Hypothalamus (tissue), 51 donors: ENCODE measurements around the gene SLCO1A2.

Experiments used
- DNase-seq, 51 donors: peaks; one replicate each; lab custom pipeline; 2025; lab: John Stamatoyannopoulos, UW

Gene SLCO1A2

DNA sequence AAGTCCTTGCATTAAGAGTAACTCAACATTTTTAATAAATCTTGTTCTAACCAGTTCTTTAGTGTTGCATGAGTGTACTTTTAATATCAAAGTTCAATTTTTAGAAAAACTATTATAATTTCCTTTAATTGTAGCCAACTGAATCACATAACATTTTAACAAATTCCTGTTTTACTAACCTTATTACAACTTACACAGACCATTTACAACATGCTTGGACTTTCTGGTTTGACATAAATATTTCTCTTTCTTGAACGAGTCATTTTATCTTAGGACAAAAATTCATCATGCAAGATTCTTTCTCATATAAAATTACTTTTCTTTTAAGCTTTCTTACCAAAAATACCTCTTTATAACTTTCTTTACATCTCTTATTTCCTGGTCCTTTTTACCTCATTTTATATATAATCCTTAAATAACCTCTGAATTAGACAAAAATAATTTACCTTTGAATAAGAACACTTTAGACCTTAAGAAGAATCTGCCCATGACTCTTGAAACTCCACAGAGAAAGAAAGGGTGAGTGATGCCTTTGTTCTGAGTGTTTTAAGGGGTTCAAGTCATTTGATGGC, 3.9 kb downstream of the SLCO1A2 start:
- DNase-seq: no peak

DNA sequence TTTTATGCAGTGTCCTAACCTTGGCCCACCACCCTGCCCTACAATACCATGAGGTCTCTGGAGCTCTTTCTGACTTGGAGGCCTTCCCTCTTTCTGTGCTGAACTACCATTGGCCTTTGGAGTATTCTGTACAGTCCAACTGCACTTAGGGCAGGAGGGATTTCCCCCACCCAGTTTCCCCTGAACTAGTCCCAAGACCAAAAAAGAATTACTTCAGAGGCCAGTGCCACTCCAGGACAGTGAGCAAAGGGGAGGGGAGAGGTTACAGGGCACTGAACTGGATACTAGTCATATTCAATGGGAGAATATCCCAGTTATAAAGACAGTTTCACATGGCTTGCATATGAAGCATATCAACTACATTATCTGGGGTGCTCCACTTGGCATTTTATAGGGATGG, 6.1 kb downstream of the SLCO1A2 start:
- DNase-seq: no peak

DNA sequence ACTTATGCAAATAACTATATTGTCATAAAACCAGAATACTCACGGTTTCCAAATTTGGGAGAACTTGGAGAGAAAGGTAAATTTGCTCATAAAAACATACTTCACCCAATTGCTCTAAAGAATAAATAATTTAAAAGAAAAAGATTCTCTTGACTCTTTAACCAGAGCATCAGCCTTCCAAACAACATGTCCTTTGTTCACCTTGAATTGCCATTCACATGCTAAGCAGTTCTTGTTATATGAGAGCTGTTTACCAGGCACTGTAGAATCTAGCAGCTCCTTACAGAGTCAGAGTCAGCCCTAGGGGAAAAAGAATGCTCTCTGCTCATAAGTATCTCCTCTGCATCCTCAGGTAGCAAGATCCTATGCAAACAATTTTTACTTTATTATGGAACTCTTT, 10.2 kb downstream of the SLCO1A2 start:
- DNase-seq: peak in 4 of 51 donors; percentile 14 to 81 (median 48)

DNA sequence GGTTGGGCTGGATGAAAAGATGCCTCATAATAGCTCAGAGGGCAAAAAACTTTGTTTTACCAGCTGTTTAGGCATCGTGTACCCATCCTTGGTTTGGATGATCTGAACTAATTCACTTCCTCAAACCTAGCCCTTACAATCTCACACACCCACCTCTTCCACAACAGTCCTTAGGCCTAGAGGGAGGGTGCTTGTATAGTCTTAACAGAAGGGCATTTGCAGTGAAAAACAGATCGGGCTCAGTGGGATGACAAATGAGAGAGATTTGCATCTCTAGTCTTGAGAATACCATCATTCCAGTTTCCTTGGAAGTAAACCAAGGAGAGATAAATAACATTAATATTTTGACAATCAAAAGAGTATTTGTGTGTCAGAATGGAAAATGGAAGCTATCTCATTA, 11.0 kb downstream of the SLCO1A2 start:
- DNase-seq: peak in 1 of 51 donors; percentile 40

DNA sequence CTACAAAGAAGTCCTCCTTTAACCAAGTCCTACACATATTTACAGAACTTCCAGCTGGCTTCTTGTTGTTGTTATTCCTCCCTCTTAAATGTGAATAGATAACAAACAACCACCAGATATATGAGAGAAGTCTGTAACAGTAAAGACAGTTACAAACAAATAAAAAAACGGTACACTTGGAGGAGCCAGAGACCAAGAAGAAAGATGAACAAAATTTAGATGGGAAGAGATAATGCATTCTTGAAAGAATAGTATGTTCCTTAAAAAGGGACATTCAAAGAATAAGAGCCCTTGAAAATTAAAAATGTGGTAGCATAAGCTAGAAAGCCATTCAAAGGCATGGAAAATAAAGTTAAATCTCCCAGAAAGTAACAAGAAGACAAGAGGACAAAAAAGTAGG, 25.9 kb downstream of the SLCO1A2 start:
- DNase-seq: peak in 1 of 51 donors; percentile 23

DNA sequence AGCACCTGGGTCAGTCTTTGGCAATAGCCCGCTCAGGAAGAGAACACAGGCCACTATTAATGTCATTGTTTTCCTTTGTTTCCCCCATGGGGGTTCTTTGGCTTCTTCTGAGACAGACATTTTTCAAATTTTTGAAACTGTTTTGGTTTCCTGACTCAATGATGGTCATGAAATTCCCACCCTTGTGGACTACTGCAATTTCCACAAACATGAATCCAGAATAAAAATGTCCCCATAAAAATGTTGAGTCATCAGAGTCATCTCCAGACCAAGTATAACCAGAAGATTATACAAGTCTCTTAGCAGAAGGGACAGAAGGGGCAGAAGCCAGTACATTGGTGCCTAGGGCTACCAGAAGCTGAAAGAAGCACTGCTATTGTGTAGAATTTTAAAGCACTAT, 29.1 kb downstream of the SLCO1A2 start:
- no peak for DNase-seq

DNA sequence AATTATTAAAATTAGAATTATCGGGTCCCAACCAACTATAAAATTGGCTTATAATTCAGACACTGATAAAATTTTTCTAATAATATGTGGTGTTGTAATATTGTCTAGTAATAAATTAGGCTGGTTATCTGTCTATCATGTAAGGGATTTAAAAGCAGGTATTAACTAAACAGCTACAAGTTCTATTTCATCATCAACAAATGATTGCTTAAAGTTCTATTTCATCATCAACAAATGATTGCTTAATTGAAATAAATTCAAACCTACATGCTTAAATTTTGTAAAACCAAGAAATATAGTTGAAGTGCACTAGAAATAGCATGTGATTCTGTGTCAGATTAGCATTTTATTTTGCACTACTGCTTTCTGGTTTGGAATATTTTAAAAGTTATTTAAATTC, 34.1 kb downstream of the SLCO1A2 start:
- no peak for DNase-seq

DNA sequence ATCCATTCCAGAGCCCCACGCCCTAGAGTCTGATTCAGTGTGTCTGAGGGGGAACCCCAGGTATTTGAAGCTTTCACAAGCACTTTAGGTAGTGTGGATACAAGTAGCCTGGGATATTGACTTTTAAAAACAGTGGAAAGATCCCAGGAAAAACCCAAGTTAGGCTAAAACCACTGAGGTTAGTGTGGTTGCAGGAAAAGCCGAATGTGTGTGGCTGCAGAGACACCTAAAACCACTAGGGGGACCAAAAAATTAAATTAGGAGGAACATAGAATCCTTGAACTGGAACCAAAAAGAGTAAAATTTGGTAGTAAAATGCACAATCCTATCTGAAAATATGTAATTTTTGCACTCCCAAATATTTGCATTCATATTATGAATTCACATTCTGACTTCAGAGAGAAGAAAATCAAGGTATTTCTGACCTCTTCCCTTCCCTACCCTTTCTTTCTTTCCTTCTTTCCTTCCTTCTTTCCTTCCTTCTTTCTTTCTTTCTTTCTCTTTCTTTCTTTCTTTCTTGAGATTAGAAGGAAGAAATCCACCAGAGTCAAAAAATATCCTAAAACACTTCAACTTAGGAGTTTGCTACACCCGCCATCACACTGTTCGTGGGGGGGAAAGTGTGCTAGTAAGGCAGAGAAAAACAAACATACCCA, 37.8 kb downstream of the SLCO1A2 start:
- DNase-seq: peak in 1 of 51 donors; percentile 4

DNA sequence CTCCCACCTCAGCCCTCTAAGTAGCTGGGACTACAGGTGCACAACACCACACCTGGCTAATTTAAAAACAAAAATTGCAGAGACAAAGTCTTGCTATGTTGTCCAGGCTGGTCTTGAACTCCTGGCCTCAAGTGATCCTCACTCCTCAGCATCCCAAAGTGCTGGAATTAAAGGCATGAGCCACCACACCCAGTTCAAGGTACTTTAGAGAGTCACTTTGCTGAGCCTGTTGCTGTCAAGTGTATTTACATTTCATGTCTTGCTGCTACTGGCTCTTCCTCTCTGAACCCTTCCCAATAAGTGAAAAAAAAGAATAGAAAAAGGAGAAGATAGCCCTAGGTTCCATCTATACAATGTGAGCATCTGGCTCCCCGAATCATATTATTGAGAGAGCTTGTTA, 38.4 kb downstream of the SLCO1A2 start:
- DNase-seq: no peak

DNA sequence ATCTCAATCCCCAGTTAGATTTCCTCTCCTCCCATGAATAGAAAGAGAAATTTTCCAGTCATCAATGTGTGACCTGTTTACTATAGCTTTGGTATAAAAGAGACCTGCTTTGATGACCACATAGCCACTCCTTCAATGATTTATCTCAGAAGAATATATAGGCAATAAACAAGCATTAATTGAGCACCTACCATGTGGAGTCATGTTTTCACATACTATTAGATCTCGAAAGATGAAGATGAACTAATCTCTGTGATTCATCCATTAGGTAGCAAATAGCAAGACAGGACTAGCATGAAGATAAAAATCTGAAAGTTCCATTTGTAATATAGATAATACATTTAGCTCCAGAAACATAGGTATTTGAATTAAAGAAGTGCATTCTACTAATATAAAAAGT, 40.5 kb downstream of the SLCO1A2 start:
- DNase-seq: no peak

DNA sequence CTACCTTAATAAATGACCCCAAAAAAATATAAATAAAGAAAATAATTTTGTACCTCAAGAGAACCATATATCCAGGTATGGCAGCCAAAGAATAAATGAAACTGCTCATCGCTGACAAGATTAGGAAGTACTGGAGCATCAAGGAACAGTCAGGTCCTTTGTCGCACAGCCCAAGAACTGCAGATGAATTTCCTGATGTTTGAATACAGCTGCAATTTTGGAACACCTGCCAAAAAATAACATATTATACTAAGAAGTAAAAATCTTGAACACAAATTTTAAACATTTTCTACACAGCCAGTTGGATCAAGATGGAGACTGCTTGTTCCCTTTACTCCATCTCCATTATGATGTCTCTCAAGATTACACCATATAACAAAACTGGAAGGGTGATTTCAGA, 42.6 kb downstream of the SLCO1A2 start:
- no peak for DNase-seq

DNA sequence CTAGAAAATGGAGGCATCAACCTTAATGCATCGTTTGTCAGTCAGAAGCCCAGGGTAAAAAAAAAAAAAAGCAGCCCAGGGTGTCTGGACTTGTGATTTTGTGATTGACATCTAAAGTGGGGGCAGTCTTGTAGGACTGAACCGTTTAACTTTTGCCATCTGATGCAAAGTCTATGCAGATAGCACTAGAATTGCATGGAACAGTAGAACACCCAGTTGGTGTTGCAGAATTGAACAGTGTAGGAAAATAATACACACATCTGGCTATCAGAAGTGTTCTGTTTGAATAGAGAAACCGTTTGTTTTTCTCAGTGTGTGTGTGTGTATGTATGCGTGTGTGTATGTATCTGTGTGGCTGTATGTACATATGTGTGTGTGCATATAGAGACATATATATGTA, 45.0 kb downstream of the SLCO1A2 start:
- no peak for DNase-seq

DNA sequence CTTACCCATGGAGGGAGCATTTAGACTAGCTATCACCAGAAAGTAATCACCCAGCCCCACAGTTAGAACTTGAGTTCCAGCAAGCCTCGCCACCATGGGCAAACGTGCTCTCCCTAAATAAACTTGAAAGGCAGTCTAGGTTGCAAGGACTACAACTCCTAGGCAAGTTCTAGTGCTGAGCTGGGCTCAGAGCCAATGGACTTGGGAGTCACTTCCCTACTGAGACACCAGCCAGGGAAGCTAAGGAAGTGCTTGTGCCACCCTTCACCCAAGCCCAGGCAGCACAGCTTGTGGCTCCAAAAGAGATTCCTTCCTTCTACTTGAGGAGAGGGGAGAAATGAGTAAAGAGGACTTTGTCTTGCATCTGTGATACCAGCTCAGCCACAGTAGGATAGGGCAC, 57.9 kb downstream of the SLCO1A2 start:
- no peak for DNase-seq

DNA sequence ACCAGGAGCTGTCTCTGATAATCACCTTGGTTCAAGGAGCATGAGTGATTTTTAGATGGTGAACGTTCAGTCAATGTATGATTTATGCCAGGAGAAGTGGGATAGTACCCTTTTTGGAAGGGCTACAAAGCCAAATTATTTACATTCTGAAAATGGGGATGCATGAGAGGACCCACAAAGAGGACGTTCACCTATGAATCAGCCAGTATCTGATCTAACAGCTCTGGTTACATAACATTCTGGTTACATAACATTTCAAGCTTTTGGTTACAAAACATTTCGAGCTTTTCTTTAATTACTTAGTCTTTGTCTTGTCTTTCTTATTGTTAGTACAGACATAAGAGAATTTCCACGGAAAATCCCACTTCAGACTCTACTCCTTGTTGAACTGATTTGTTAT, 68.8 kb downstream of the SLCO1A2 start:
- DNase-seq: no peak

DNA sequence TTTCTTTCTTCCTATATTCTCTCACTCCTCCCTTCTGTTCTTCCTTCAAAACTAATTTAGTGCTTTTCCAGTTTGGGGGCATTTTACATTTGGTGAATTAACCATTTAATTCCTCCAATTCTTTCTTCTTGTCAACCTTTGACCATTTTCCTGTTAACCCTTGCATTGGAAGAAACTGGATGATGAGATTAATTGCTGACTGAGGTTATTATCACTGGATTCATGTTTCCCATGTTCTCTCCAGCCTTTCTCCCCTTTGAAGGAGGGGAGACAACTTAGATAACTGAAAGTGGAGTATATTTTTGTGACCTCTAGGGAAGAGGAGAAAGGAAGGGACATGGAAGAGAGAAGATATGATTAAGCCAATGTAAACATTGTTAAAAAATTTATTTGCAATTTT, 70.5 kb downstream of the SLCO1A2 start:
- no peak for DNase-seq

DNA sequence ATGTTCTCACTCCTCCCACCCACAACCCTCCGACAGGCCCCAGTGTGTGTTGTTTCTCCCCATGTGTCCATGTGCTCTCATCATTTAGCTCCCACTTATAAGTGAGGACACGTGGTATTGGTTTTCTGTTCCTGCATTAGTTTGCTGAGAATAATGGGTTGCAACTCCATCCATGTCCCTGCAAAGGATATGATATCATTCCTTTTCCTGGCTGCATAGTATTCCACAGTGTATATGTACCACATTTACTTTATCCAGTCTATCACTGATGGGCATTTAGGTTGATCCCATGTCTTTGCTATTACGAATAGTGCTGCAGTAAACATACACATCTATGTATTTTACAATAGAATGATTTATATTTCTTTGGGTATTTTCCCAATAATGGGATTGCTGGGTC, 77.5 kb downstream of the SLCO1A2 start:
- DNase-seq: no peak

DNA sequence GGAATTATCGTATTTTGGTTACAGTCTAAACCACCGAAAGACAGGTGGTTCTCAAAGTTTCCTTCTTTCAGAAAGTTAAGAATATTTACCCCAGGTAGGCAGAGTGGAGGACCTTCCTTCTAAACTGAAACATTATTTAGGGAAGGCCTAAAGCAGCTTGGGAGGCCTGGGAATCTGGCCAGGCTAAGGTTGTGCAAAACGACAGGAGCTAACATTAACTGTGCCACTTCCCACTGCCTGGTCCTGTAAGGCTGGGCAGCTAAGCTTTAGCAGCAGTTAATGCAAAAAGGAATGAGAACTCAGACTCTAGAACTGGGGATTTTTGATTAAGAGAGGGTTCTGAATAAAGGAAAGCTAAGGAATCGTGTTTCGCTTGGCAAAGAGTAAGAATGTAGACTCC, 82.6 kb downstream of the SLCO1A2 start:
- no peak for DNase-seq

DNA sequence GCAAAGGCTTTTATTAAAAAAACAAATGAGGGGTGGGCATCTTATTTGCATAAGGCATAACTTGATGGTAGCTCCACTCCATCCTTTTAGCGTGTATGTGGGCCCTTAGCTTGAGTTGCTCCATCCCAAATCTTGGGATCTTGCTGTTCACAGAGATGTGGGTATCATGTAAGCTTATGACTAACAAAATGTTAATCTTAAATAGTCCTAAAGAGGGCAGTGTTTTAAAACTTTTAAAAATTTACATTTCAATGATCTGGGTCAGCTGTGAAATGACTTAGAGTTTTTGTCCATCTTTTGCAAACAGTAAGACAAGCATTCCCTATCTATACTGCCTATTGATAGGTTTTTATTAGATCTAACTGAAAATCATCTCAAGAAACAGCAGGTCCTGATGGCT, 86.0 kb downstream of the SLCO1A2 start:
- DNase-seq: peak in 1 of 51 donors; percentile 3

DNA sequence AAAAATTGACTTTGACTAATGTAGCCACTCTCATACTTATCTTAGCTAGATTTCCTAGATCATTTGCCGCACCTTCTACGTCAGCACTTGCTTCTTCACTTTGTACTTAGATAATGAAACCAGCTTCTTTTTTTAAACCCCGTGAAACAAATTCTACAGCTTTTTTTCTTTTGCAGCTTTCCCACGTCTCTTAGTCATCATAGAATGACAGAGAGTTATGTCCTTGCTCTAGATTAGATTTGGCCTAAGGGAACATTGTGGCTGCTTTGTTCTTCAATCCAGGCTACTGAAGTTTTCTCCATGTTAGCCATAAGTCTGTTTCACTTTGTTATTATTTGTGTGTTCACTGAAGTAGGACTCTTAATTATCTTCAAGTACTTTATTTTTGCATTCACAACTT, 94.9 kb downstream of the SLCO1A2 start:
- no peak for DNase-seq

DNA sequence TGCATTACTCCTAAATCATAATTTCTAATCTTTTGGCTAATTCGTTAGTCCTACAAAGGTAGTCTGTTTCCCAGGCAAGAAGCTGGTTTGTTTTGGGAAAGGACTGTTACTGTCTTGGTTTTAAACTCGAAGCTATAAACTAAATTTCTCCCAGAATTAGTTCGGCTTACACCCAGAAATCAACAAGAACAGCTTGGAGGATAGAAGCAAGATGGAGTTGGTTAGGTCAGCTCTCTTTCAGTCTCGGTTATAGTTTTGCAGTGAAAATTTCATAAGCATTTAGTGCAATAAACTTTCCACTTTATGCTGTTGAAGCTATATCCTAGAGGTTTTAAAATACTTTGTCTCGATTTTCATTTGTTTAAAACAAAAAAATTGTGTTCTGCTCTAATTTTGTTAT, 100.3 kb downstream of the SLCO1A2 start:
- DNase-seq: no peak

DNA sequence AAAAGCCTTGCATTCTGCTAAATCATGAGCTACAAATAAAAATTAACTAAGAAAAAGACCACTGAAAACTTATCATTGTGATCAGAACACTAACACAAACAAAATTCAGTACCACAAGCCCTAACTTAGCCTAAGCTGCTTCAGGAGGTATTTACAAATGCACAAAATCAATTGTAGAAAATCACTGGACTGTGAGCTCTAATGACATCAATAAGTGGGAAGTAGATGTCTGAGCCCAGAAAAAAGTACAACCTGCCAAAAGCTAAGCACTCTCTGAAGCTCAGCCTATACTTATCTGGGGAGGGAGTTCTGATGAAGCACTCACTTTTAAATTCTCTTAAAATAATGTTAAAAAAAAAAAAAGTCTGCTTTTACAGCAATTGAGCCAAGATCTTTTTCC, 110.8 kb downstream of the SLCO1A2 start:
- no peak for DNase-seq

DNA sequence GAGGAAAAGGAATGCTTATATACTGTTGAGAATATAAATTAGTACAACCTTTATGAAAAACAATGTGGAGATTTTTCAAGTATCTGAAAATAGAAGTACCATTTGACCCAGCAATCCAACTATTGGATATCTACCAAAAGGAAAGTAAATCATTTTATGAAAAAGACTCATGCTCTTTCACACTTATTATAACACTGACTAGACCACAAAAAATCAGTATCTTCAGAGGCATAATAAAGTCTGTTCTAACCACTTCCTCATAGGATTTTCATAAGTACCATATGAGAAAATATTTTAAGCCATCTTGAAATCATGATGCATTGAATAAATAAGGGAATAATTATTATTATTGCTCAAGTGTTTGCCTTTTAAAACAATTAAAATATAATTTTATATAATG, 112.9 kb downstream of the SLCO1A2 start:
- DNase-seq: no peak

DNA sequence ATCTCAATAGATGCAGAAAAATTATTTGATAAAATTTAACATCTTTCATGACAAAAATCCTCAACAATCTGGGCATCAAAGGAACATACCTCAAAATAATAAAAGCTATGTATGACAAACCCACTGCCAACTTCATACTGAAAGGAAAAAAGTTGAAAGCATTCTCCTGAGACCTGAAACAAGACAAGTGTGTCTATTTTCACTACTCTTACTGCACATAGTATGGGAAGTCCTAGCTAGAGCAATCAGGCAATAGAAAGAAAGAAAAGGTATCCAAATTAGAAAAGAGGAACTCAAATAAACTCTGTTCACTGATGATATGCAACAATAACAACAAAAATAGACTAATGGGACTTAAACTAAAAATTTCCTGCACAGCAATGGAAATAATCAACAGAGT, 113.6 kb downstream of the SLCO1A2 start:
- no peak for DNase-seq
